GM18907 (cell line): ENCODE measurements around the gene LRRTM4.
"Not testable (repeated sequence)": the region's sequence is repeated elsewhere in the genome, so short reads cannot be mapped to it uniquely, and the experiment has no call there.

Experiments used
- ATAC-seq: cut with Tn5 transposase; IDR thresholded peaks from one replicate; pipeline ENCODE4 v1.9.1; 2021; ENCODE audit warnings: mild to moderate bottlenecking, moderate library complexity; ENCODE audit not compliant: unreplicated experiment

LRRTM4 gene

DNA sequence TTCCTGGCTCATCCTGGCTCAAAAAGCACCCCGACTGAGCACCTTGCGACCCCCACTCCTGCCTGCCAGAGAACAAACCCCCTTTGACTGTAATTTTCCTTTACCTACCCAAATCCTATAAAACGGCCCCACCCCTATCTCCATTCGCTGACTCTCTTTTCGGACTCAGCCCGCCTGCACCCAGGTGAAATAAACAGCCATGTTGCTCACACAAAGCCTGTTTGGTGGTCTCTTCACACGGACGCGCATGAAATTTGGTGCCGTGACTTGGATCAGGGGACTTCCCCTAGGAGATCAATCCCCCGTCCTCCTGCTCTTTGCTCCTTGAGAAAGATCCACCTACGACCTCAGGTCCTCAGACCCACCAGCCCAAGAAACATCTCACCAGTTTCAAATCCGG, 433.8 kb downstream of the LRRTM4 start:
- not testable (repeated sequence) for ATAC-seq

DNA sequence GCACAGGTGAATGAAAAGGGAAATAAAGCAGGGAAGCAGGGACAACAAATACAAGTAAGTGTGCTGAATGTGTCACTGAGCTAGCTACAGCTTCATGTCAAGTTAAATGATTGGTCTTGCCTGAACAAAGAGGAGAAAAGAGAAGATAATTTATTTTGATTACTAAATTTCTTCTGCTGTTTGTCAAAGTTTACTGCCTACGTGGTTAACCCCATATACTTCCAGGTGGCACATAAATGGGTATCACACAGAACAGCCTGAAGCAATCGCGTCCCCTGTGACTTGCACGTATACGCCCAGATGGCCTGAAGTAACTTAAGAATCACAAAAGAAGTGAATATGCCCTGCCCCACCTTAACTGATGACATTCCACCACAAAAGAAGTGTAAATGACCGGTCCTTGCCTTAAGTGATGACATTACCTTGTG, 434.2 kb downstream of the LRRTM4 start:
- ATAC-seq, result no peak

DNA sequence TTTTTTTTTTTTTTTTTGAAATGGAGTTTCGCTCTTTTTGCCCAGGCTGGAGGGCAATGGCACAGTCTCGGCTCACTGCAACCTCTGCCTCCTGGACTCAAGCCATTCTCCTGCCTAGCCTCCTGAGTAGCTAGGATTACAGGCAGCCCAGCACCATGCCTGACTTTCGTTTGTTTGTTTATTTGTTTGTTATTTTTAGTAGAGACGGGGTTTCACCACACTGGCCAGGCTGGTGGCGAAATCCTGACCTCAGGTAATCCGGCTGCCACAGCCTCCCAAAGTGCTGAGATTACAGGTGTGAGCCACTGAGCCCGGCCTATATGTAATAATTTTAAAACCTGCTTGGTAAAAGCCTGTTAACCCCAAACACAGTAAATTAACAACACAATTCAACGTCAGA, 435.7 kb downstream of the LRRTM4 start:
- ATAC-seq, result no peak

DNA sequence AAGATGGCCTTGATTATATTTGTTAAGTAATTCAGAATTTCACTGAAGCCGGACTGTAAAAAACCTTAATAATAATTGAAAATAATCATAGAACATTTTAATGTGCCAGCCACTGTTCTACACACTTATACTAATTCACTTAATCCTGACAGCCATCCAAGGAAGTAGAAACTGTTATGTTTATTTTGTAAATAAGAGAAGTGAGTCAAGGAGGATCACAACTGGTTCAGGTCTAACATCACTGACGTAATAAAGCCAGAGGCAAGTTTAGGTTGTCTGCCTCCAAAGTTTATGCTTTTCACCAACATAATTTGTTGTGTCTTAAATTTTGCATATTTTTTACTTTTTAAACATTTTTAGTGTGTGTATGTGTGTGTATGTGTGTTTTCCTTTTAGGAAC, 436.1 kb downstream of the LRRTM4 start:
- no peak for ATAC-seq

DNA sequence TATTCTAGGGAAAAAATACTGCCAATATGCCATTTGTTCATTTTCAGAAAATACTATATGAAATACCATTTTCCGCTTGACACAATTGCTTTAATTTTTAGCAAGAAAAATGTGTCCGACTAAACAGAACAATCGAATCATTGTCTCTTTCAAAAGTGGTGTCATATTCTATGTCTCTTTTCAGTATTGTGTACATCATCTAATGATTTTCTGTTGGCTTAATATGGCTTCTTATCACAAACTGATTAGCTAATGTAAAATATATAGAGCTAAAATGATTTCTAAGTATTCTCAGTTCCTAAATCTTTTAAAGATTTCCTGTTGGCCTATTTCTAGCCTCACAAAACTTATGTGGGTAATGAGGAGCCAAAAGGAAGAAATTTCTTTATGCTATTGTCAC, 436.6 kb downstream of the LRRTM4 start:
- ATAC-seq, result no peak

DNA sequence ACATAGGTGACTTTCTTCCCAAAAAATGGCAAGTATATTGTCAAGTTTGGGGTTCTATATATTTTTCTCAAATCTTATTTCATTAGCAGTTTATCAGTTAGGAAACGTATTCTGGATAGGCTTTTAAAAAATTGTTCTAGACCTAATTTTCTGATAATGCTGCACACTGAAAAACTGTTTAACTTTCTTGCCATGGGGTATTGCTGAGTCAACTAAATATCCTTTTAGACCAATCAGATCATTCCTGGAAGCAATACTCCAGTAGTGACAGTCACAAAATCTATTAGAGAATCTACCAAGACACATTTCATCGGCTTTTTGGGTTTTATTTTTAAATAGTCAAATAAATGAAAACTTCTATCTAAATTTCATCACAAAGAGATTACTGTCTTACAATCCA, 440.6 kb downstream of the LRRTM4 start:
- ATAC-seq, result no peak

DNA sequence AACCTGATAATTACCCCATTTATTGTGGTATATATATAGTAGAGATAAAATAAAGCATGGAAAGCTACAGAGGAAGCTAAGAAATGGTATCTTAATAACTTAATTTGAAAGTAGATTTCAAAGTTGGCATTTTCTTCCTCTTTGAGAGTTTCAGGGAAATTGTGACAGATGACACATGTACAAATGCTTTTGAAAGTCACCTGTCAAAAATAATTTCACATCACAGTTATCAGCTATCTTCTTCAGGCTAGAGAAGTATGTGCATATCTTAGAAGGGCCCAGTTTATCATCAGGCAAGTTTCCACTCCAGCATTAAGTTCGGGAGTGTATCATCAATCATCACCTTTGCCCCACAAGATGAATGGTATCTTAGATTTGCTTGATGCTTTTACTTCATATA, 457.9 kb downstream of the LRRTM4 start:
- ATAC-seq, result no peak

DNA sequence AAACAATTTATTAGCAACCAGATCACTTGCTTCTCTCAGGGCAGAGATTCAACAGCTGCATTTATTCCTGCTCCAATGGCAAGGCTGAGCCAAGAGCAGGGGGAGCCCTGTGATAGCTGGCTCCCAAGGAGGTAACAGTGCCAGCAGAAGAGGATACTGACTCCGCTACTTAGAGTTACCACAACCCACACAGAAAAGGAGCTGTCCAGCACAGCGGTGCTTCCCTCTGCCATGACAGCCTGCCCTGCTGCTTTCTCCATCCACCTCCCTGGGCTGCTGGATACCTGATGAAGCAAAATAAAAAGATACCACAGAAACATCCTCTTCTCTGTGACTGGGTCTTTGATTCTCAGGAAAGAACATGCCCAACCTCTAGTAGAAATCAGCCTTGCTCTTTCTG, 467.2 kb downstream of the LRRTM4 start:
- ATAC-seq, result no peak

DNA sequence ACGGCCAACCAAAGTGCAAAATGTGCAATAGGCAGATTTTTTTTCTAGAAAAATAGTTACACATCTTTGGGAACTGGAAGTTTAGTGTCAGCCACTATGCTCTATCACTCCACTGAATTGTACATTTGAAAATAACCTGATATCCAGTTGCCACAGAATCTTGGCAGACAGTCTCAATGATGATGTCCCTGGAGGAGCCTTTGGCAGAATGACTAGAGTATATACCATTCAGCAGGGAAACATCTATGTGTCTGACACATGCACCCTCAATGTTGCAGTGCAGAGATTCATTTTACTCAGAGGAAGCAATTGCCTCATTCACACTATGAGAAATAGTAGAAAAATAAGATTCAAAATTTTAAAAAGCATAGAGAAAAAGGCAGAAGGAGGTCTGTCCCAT, 475.8 kb downstream of the LRRTM4 start:
- ATAC-seq, result no peak

DNA sequence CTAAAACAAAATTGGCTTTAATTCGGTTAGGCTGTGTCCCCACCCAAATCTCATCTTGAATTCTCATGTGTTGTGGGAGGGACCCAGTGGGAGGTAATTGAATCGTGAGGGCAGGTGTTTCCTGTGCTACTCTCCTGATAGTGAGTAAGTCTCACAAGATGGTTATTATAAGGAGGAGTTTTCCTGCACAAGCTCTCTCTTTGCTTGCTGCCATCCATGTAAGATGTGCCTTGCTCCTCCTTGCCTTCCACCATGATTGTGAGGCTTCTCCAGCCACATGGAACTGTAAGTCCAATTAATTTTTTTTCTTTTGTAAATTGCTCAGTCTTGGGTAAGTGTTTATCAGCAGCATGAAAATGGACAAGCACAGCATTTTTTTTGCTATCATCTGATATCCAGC, 476.7 kb downstream of the LRRTM4 start:
- ATAC-seq, result not testable (repeated sequence)

DNA sequence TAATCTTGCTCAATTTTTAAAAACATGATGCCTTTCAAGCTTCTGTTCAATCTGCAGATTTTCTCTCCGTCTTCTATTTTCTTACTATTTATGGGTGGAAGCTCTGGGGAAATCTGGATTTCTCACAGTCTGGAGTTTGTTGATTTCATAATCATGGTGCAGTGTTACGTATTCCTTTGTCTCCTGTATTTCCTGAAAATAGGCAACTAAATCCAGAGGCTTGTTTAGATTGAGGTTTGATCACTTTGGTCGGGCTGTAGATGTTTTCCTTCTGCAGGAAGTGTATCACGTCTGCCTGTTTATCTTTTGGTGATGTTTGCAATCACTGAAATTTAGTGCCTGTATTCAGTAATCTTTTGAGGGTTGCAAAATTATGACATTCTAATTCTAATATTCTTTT, 487.7 kb downstream of the LRRTM4 start:
- no peak for ATAC-seq

DNA sequence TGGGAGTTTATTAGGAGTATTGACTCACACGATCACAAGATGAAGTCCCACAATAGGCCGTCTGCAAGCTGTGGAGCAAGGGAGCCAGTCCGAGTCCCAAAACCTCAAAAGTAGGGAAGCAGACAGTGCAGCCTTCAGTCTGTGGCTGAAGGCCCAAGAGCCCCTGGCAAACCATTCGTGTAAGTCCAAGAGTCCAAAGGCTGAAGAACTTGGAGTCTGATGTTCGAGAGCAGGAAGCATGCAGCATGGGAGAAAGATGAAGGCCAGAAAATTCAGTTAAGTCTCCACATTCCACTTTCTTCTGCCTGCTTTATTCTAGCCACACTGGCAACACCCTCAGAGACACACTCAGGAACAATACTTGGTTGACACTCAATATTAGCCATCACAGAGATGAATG, 492.9 kb downstream of the LRRTM4 start:
- not testable (repeated sequence) for ATAC-seq

DNA sequence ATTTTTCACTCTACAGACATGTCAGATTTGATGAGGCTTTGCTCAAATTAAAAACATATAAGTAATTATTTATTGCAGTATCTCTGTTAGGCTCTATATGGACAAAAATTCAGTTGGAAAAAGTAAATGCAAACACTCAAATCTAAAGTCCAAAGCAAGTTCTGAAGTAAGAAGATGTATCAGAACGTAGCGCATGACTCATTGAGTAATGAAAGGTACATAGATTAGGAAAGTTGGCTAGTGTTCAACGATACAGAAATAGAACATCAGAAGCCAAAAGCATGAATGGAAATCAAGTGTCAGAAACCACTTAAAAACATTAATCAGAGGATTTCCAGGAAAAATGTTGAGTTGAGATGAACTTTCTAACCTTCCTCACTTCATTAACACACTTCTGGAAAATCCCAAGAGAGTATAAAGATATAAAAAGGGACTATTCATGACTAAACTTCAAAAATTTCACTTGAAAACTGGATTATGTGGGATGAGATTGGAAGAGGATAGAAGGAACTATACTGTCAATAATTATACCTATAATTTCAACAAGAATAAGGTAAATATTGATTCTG, 494.1 kb downstream of the LRRTM4 start:
- no peak for ATAC-seq

DNA sequence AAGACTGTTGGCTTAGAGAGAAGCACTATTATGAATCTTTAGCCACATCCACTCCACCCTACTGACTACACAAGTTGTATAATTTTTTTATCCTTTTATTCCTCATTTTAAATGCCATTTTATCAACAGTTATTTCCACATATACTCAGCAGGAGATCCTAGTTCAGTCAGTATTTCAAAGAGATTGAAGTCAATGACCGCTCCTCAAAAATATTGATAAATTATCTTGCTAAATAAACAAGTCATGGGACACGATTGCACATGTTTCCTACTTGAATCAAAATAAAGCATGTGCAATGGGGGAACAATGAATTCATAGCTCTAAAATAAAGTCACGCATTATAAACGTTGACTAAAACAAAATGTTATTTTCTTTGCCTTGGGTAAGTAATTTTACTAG, 496.5 kb downstream of the LRRTM4 start:
- no peak for ATAC-seq

DNA sequence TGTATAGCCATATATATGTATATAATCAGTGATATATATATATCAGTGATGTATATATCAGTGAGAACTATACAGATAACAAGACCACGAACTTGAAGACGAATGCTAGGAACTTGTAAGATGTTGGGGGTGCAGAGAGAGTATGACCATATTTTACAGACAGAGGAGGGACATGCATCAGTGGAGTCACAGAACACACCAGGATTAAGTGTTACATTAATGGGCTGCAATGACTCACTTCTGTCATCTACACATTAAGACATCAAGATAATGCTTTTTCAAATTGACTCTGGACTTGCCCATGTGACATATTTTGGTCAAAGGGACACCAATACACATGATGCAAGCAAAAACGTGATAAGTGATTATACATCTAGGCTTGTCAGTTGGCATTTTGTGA, 501.0 kb downstream of the LRRTM4 start:
- no peak for ATAC-seq

DNA sequence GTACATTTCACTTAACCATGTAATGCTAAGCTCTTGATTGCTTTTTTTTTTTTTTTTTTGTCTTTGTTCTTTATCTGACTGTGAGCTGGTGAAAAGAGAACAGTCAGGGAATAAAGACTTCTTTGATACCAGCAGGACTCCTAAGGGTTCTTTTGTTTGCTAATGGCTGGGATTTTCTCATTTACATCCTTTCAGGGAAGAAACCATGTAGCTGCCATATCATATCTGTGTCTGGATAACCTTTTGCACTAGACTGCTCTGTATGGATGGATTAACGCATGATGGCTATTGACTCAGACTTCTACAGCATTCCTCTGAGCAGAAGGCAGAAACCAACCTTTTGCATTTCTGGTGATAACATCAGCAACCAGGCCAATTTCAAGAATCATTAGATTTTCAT, 504.0 kb downstream of the LRRTM4 start:
- ATAC-seq, result no peak

DNA sequence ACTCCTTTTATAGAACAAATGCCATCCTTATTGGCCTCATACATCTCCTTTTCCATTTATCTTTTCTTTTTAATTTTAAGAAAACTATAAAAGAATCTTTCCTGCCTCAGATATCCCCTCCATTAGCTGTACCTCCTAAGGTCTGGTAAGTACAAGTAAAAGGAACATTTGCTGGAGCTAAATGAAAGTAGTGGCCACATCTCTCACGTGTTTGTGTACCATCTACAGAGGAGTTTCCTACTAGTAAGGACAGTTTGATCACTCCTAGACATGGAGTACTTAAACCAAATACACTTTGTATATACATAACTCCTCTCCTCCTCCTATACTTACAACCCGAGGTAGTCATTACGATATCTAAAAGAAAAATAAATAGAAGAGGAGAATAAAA, 504.8 kb downstream of the LRRTM4 start:
- no peak for ATAC-seq

DNA sequence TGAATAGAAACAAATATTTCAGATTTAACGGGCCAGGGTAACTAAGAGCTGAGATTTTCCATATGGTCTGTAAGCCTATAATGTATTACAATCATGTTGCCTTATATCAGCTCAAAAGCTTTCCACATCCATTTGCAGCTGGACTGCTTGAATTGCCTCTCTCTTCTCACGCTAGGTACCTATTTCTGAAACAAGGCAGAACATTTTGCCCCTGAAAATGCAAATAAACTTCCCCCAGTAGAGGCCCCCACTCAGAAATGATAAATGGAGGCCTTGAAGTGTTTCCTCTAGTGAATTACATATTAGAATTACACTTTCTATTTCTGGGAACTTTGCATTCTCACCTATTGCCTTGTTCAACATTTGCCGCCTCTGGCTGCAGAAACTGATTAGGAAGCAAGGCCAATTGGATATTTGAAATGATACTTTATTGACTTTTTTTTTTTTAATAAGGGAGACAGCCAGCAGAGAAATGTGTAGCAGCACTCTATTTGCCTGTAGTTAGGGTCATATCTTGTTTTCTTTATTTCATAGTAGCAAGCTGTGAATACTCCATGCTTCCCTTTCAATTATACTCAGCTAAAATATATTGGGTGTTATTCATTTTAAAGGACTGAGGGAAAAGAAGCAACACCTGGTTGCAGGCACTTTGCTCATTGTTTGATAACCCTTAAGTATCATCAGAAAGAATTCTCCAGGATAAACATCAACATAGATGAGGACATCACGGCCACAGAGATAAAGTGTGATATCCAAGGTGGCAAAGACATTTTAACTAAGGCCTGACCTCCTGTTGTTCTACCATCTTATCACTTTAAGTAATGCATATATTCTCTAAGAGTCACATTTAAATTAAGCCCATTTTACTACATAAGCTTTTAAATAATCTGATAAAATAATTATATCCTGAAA, 505.5 kb downstream of the LRRTM4 start:
- ATAC-seq, result no peak

DNA sequence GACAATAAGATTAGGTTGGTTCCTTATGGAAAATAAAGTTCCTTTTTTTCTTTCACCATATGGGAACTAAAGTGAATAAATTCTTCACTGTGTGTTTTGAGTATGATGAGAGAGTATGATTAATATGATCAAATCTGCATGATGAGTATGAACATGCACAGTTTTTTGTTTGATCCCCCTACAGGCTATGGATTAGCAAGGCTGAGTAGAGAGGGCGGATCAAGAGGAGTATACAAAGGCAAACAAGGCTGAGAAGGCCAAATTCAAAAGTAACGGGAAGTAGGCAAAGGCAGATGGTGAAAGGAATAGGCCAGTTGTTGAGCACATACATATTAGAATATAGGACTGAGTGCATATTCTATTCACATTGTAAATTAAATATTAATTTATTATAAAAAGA, 508.2 kb downstream of the LRRTM4 start:
- no peak for ATAC-seq

DNA sequence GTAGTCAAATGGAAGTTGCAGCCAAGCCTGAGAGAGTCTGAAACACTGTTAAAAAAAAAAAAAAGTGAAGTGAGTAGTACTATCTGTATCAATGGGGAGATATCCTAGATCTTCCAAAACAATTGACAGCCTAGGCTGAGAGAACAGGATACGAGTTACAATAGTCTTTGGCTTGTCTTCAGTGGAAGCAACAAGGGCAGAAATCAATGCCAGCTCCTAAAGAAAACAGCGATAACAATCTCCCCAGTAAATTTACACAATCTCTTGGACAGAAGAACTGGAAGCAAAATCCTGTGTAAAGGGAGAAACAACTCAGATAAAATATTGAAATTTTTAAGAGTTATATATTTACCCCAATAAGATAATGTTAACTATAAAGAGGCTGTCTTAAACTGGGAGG, 508.7 kb downstream of the LRRTM4 start:
- no peak for ATAC-seq

DNA sequence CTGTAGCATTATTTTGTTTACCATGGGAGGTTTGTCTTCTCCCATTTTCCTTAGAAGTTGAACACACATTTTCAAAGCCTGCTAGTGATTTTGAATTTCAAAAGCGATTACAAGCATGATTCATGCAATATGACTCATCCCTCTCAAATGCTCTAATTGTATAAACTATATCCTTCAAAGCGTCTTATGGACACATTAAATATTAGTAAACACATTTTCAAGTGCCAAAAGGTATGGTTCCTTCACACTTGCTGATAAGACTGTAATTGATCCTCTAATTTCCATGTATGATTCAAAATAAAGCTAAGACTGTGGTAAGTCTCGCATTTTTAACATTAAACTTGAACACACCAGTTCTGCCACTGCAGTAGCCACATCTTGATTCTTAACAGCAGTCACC, 512.9 kb downstream of the LRRTM4 start:
- ATAC-seq, result no peak

DNA sequence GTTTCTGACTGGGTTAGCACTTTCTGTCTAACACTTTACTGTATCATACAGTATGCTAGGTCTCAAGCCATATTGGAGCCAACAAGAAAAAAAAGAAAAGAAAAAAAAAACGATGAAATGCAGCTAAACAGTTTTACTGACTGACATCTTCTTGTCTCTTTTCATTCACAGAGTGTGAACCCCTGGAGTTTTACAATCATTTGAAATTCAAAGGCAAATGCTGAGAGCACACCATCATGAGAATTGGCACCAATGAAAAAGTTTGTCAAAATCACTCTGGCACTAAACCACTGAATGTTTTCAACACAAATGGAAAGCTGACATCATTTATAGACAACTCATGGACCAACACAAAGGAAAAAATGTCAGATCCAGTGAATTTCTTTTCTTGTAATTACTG, 513.3 kb downstream of the LRRTM4 start:
- ATAC-seq, result no peak

DNA sequence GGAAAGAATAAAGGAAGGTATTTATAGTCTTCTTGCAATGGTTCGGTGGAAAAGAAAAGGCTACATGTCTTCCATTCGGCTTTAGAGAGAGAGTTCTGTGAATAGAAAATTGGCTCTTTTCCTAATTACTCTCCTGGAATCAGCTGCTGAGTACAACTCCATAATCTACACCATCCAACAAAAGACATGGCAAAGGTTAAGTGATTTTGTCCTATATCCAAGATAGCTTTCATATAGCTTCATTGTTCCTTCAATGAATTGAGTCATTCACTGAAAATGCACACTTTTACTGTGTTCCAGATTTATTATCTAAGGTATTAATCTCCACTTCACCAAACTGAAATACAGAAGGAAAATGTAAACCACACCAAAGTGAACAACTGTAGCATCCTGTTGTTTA, 514.5 kb downstream of the LRRTM4 start:
- no peak for ATAC-seq
